ENCODE data around the gene C10orf90. TPM values are rescaled to one million over a fixed set of nuclear protein-coding genes. Genes with fewer than 3 reads are reported as not detected.

C10orf90 gene
- total and polyA plus RNA-seq, 4 donors, result not detected

DNA sequence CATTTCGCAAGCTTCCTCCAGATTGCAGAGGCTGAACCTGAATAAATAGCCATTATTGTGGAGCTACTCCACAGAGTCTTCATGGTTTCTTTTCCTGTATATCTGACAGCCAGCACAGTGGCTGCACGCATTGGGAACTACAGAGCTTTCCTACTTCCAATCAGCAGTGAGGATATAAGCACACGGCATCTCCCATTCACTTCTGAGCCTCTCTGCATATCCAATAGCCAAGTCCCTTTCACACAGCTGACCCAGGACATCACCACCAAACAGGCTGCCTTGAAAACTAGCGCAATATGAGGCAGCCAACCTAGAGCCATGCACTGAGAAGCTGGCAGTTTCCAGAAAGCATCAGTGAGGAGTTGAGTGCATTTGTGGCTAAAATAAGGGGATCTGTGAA lies 11.6 kb downstream of the C10orf90 start:
- H3K9me3 ChIP-seq (ENCODE audit: control insufficient read depth in 4 of 4, insufficient read depth in 3 of 4, low read length in 3 of 4), result peaks cover 0 to 3% (median 0%) of the 10 kb centered on the region in 4 donors
- H3K4me3 ChIP-seq, result no peak overlapping the region
- no peak for DNase-seq
- peaks cover 0 to 2% (median 0%) of the 10 kb centered on the region in 3 donors for H3K27me3 ChIP-seq (ENCODE audit: control insufficient read depth in 3 of 3, insufficient read depth in 3 of 3, low read length in 2 of 3)
- no peak overlapping the region for H3K9ac ChIP-seq (ENCODE audit: insufficient read depth in 1 of 2, low read length in 2 of 2)
- WGBS, 2 donors, result 89 to 91% methylated on average over 4 of the region's 4 CpGs
- peaks cover 0 to 5% (median 0%) of the 10 kb centered on the region in 5 donors for H3K4me1 ChIP-seq (ENCODE audit: control insufficient read depth in 5 of 5, insufficient read depth in 5 of 5, low read length in 5 of 5)
- no peak for ATAC-seq (ENCODE audit: insufficient read depth, low FRiP score)
- H3K27ac ChIP-seq (ENCODE audit: low read depth in 1 of 2, low read length in 1 of 2), result no peak overlapping the region
- no peaks in the 10 kb centered on the region for H3K36me3 ChIP-seq (ENCODE audit: control insufficient read depth in 4 of 4, insufficient read depth in 4 of 4, low read length in 4 of 4)
- TF ChIP-seq, protein P1, sequence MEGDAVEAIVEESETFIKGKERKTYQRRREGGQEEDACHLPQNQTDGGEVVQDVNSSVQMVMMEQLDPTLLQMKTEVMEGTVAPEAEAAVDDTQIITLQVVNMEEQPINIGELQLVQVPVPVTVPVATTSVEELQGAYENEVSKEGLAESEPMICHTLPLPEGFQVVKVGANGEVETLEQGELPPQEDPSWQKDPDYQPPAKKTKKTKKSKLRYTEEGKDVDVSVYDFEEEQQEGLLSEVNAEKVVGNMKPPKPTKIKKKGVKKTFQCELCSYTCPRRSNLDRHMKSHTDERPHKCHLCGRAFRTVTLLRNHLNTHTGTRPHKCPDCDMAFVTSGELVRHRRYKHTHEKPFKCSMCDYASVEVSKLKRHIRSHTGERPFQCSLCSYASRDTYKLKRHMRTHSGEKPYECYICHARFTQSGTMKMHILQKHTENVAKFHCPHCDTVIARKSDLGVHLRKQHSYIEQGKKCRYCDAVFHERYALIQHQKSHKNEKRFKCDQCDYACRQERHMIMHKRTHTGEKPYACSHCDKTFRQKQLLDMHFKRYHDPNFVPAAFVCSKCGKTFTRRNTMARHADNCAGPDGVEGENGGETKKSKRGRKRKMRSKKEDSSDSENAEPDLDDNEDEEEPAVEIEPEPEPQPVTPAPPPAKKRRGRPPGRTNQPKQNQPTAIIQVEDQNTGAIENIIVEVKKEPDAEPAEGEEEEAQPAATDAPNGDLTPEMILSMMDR (IDR thresholded peaks at IDR 0.05; ENCODE audit: control extremely low read depth, extremely low read depth), result no peak

- TF ChIP-seq, protein P1 (IDR thresholded peaks at IDR 0.05; ENCODE audit: control extremely low read depth, extremely low read depth), result no peak
These were observed 15.9 kb downstream of the C10orf90 start for GRCh38 chr10:126654579-126654978.

DNA sequence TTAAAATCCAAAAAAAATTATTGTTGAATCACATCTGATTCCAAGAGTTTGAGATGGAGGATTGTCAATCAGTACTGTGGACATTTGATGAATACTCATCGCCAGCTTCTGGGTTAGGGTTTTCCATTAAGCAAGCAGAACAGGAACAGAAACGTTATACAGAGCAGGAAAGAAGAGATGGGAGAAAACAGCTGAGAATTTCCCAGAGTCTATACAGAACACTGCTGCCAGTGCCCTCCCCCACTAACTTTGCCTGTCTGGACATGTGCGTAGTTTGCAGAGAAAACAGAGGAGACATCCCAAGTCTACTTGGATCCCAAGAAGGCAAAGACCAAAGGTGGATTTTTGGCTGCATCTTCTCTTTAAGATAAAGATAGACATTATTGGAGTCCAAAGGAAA lies 19.0 kb downstream of the C10orf90 start:
- TF ChIP-seq, protein P1 (IDR thresholded peaks at IDR 0.05; ENCODE audit: control extremely low read depth, extremely low read depth), result no peak
- H3K4me1 ChIP-seq (ENCODE audit: control insufficient read depth in 5 of 5, insufficient read depth in 5 of 5, low read length in 5 of 5), result no peaks in the 10 kb centered on the region
- DNase-seq (no peak), ATAC-seq (ENCODE audit: insufficient read depth, low FRiP score) (no peak)
- H3K27ac ChIP-seq (ENCODE audit: low read depth in 1 of 2, low read length in 1 of 2), result no peak overlapping the region
- WGBS, 2 donors, result 81 to 82% methylated on average over 3 of the region's 3 CpGs
- H3K9ac ChIP-seq (ENCODE audit: insufficient read depth in 1 of 2, low read length in 2 of 2), result no peak overlapping the region
- no peak overlapping the region for H3K4me3 ChIP-seq
- H3K27me3 ChIP-seq (ENCODE audit: control insufficient read depth in 3 of 3, insufficient read depth in 3 of 3, low read length in 2 of 3), result no peaks in the 10 kb centered on the region
- no peaks in the 10 kb centered on the region for H3K36me3 ChIP-seq (ENCODE audit: control insufficient read depth in 4 of 4, insufficient read depth in 4 of 4, low read length in 4 of 4)
- H3K9me3 ChIP-seq (ENCODE audit: control insufficient read depth in 4 of 4, insufficient read depth in 3 of 4, low read length in 3 of 4), result no peaks in the 10 kb centered on the region

More at GRCh38 chr10:126654579-126654978, 15.9 kb downstream of the C10orf90 start:
- Histone ChIP-seq H3K27ac (ENCODE audit: low read depth in 1 of 2, low read length in 1 of 2) (no peak overlapping the region), H3K4me3 (no peak overlapping the region), H3K27me3 (ENCODE audit: control insufficient read depth in 3 of 3, insufficient read depth in 3 of 3, low read length in 2 of 3) (peaks cover 0 to 2% (median 0%) of the 10 kb centered on the region in 3 donors), H3K4me1 (ENCODE audit: control insufficient read depth in 5 of 5, insufficient read depth in 5 of 5, low read length in 5 of 5) (no peaks in the 10 kb centered on the region), H3K9ac (ENCODE audit: insufficient read depth in 1 of 2, low read length in 2 of 2) (no peak overlapping the region), H3K36me3 (ENCODE audit: control insufficient read depth in 4 of 4, insufficient read depth in 4 of 4, low read length in 4 of 4) (no peaks in the 10 kb centered on the region), H3K9me3 (ENCODE audit: control insufficient read depth in 4 of 4, insufficient read depth in 3 of 4, low read length in 3 of 4) (no peaks in the 10 kb centered on the region)
- ATAC-seq (ENCODE audit: insufficient read depth, low FRiP score), result no peak
- peak in 1 of 3 donors; percentile 49 for DNase-seq
- WGBS, 2 donors, result 59 to 78% methylated on average over 2 of the region's 2 CpGs

DNA sequence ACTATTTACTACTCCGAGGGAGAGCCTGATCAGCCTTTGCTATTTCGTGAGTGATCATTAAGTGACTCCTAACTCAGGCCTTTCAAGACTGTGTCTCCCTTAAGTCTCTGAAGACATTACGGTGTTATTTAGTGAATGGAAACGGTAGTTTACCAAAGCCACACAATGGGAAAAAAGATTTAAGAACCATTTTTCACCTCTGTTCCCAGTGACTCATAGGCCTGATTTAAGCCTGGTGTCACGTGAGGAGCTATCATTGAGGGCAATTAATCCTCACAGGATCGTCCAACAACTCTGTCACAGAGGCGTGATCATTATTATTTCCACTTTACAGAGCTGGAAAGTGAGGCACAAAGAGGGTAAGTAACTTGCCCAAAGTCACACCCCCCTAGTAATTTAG lies 20.3 kb downstream of the C10orf90 start:
- Histone ChIP-seq H3K27me3 (ENCODE audit: control insufficient read depth in 3 of 3, insufficient read depth in 3 of 3, low read length in 2 of 3) (no peaks in the 10 kb centered on the region), H3K36me3 (ENCODE audit: control insufficient read depth in 4 of 4, insufficient read depth in 4 of 4, low read length in 4 of 4) (no peaks in the 10 kb centered on the region), H3K9me3 (ENCODE audit: control insufficient read depth in 4 of 4, insufficient read depth in 3 of 4, low read length in 3 of 4) (no peaks in the 10 kb centered on the region), H3K9ac (ENCODE audit: insufficient read depth in 1 of 2, low read length in 2 of 2) (no peak overlapping the region), H3K27ac (ENCODE audit: low read depth in 1 of 2, low read length in 1 of 2) (no peak overlapping the region), H3K4me3 (no peak overlapping the region), H3K4me1 (ENCODE audit: control insufficient read depth in 5 of 5, insufficient read depth in 5 of 5, low read length in 5 of 5) (no peaks in the 10 kb centered on the region)
- DNase-seq (no peak), ATAC-seq (ENCODE audit: insufficient read depth, low FRiP score) (no peak)
- TF ChIP-seq, protein P1 (IDR thresholded peaks at IDR 0.05; ENCODE audit: control extremely low read depth, extremely low read depth), result no peak
- 90% methylated on average over 7 of the region's 7 CpGs for WGBS, 2 donors

Measured in lung (tissue), 12 donors.